Measurements from ENCODE around the gene ADAM12. TPM values are rescaled to one million over a fixed set of nuclear protein-coding genes. Genes with fewer than 3 reads are reported as not detected.

Gene ADAM12
- total RNA-seq, 1 donor from 2014 or later = 41.7 TPM

DNA sequence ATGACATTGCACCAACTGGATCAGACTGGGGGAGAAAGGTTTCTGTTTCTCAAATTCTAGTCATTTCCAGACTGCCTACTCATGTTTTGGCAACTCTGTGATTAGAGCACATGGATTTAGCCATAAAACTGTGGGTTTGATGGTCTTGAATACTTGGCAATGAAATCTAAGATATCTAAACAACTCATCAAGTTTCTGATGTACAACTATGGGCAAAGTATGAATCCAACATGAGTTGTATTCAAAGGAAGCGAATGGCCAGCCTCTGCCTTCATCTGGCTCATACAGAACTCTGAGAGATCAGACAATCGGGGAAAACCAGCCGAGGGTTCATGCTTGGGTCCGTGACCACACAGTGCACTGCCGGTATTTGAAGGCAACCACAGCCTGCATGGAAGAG, 144.3 kb downstream of the ADAM12 start:
- Mint-ChIP-seq H3K27me3 (ENCODE audit: unreplicated experiment) (no peaks in the 10 kb centered on the region), H3K4me3 (ENCODE audit: unreplicated experiment) (no peak overlapping the region), H3K9me3 (ENCODE audit: unreplicated experiment) (no peaks in the 10 kb centered on the region), H3K27ac (ENCODE audit: unreplicated experiment) (no peak overlapping the region), H3K4me1 (ENCODE audit: unreplicated experiment) (peaks cover 34% of the 10 kb centered on the region), H3K36me3 (ENCODE audit: unreplicated experiment) (no peaks in the 10 kb centered on the region)
- DNase-seq (ENCODE audit: extremely low spot score, unreplicated experiment) = no peak
- TF ChIP-seq, protein P1, sequence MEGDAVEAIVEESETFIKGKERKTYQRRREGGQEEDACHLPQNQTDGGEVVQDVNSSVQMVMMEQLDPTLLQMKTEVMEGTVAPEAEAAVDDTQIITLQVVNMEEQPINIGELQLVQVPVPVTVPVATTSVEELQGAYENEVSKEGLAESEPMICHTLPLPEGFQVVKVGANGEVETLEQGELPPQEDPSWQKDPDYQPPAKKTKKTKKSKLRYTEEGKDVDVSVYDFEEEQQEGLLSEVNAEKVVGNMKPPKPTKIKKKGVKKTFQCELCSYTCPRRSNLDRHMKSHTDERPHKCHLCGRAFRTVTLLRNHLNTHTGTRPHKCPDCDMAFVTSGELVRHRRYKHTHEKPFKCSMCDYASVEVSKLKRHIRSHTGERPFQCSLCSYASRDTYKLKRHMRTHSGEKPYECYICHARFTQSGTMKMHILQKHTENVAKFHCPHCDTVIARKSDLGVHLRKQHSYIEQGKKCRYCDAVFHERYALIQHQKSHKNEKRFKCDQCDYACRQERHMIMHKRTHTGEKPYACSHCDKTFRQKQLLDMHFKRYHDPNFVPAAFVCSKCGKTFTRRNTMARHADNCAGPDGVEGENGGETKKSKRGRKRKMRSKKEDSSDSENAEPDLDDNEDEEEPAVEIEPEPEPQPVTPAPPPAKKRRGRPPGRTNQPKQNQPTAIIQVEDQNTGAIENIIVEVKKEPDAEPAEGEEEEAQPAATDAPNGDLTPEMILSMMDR (IDR thresholded peaks at IDR 0.05) = no peak

DNA sequence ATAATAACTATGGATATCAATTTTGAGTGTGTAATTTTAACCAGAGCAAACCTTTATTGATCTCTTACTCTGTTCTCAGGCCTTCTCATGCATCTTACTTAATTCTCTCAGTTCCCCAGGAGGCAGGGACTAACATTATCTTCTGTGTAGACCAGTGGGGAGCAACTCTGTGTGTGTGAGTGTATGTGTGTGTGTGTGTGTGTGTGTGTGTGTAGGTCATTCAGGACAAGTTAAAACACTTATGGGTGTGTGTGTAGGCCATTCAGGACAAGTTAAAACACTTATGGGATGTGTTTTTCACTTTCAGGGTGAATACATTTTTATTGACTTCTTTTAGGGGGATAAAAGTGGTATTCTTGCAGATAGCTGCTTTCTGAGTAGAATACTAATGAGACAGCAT, 145.0 kb downstream of the ADAM12 start:
- Mint-ChIP-seq H3K4me1 (ENCODE audit: unreplicated experiment) (peaks cover 34% of the 10 kb centered on the region), H3K27ac (ENCODE audit: unreplicated experiment) (no peak overlapping the region), H3K27me3 (ENCODE audit: unreplicated experiment) (no peaks in the 10 kb centered on the region), H3K4me3 (ENCODE audit: unreplicated experiment) (no peak overlapping the region), H3K9me3 (ENCODE audit: unreplicated experiment) (no peaks in the 10 kb centered on the region), H3K36me3 (ENCODE audit: unreplicated experiment) (no peaks in the 10 kb centered on the region)
- no peak for DNase-seq (ENCODE audit: extremely low spot score, unreplicated experiment)
- TF ChIP-seq, protein P1 (IDR thresholded peaks at IDR 0.05) = no peak

DNA sequence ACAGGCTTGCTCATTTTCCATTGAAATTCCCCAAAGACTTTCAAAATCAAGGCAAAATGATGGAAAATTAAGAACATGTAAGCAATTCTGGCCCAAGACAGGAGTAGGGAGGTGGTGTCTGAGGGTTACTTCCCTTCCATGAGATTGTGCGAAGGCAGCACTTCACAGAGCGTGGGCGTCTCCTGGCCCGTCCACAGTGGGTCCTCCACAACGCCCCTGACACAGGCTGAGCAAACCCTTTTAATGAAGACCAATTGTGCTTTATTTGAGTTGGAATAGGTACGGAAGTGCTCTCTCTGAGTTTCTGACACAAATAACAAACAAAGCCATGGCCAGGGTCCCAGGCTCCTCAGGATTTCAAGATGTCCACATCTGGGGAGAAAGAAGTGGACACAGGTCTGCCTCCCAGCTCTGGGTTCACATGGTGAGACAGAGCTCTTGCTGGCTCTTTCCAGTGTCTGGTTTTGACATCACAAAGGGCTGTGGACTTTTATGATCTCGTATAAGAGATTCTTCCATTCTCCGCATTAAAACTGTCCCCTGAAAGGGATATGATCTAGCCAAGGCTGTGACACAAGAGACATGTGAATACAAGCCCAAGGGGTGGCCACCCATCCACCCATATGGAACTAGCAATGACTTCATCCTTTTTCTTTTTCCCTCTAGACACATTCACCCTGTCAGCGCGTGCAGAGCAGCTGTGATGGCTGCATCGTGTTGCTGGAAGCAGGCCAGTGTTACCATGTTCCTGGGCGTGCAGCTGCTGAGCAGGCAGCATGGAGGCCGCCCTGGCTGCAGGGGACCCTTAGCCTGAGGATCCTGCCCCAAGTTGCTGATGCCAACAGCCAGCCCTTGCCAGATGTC, 145.6 kb downstream of the ADAM12 start:
- peaks cover 28% of the 10 kb centered on the region for H3K4me1 Mint-ChIP-seq (ENCODE audit: unreplicated experiment)
- no peaks in the 10 kb centered on the region for H3K36me3 Mint-ChIP-seq (ENCODE audit: unreplicated experiment)
- no peak overlapping the region for H3K4me3 Mint-ChIP-seq (ENCODE audit: unreplicated experiment)
- no peak for DNase-seq (ENCODE audit: extremely low spot score, unreplicated experiment)
- H3K9me3 Mint-ChIP-seq (ENCODE audit: unreplicated experiment) = no peaks in the 10 kb centered on the region
- H3K27me3 Mint-ChIP-seq (ENCODE audit: unreplicated experiment) = no peaks in the 10 kb centered on the region
- H3K27ac Mint-ChIP-seq (ENCODE audit: unreplicated experiment) = no peak overlapping the region
- TF ChIP-seq, protein P1 (IDR thresholded peaks at IDR 0.05) = no peak

DNA sequence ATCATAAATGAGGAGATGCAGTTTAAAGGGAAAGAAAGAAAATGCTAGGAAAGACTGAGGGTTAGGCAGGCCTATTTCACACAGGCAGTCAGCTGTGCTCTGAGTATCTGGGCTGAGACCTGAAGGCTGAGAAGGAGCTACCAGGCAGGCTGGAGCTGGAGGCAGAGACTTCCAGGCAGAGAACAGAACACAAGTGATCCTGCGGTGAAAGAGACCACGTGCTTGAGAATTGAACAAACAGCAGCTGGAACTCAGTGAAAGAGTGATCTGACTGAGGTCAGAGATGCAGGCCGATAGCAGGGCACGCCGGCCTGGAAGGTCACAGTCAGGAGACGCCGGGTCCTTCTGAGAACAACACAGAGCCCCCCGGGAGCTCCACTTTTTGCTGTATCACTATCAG, 147.8 kb downstream of the ADAM12 start:
- no peaks in the 10 kb centered on the region for H3K27me3 Mint-ChIP-seq (ENCODE audit: unreplicated experiment)
- no peak for DNase-seq (ENCODE audit: extremely low spot score, unreplicated experiment)
- H3K27ac Mint-ChIP-seq (ENCODE audit: unreplicated experiment) = peak overlapping the region; percentile 58
- peaks cover 16% of the 10 kb centered on the region for H3K4me1 Mint-ChIP-seq (ENCODE audit: unreplicated experiment)
- no peak overlapping the region for H3K4me3 Mint-ChIP-seq (ENCODE audit: unreplicated experiment)
- H3K9me3 Mint-ChIP-seq (ENCODE audit: unreplicated experiment) = no peaks in the 10 kb centered on the region
- no peaks in the 10 kb centered on the region for H3K36me3 Mint-ChIP-seq (ENCODE audit: unreplicated experiment)
- TF ChIP-seq, protein P1 (IDR thresholded peaks at IDR 0.05) = no peak

DNA sequence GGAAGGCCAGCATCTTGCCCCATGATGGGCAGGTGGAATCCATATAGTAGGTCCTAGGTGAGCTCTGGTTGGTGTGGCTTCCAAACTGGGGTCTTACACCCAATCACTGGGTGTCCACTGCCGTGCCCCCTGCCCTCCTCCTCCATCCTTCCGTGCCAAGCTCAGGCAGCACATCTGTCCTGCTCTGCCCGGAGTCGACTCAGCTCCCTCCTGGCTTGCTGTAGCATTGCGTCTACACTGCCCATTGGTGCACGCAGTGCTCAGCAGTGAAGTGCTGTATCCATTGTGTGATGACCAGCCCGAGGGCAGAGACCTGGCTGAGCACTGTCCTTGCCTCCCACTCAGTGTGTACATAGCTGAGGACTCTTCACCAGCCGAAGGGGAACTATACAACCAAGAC, 148.4 kb downstream of the ADAM12 start:
- no peak overlapping the region for H3K4me3 Mint-ChIP-seq (ENCODE audit: unreplicated experiment)
- no peaks in the 10 kb centered on the region for H3K27me3 Mint-ChIP-seq (ENCODE audit: unreplicated experiment)
- H3K36me3 Mint-ChIP-seq (ENCODE audit: unreplicated experiment) = no peaks in the 10 kb centered on the region
- DNase-seq (ENCODE audit: extremely low spot score, unreplicated experiment) = no peak
- TF ChIP-seq, protein P1 (IDR thresholded peaks at IDR 0.05) = no peak
- peaks cover 16% of the 10 kb centered on the region for H3K4me1 Mint-ChIP-seq (ENCODE audit: unreplicated experiment)
- no peak overlapping the region for H3K27ac Mint-ChIP-seq (ENCODE audit: unreplicated experiment)
- no peaks in the 10 kb centered on the region for H3K9me3 Mint-ChIP-seq (ENCODE audit: unreplicated experiment)

All from osteocyte (in vitro differentiated cells).